Tibial nerve (tissue), 4 donors: ENCODE results near the gene CLTRN. TPM values are rescaled to one million over a fixed set of nuclear protein-coding genes. Genes with fewer than 3 reads are reported as not detected.

Source experiments
- DNase-seq, 2 donors: peaks; one replicate each; pipeline ENCODE4 v3.0.0-alpha.2; 2019; ENCODE audit warnings: low spot score in 2 of 2
- H3K27ac ChIP-seq, 4 donors: fragments of 200-600 bp; sonication (generic) in 3 of 4; one replicate each; pipeline ENCODE4 v1.5.1; 2017 to 2019; ENCODE audit warnings: mild to moderate bottlenecking in 1 of 4
- H3K27me3 ChIP-seq, 2 donors: fragments of 200-600 bp; sonication (generic) in 1 of 2; one replicate each; pipeline versions ENCODE4 v1.5.1 to v1.6.0; 2017 to 2019
- H3K36me3 ChIP-seq, 3 donors: fragments of 200-600 bp; sonication (generic); one replicate each; pipeline ENCODE4 v1.5.1; 2018 to 2019
- H3K4me1 ChIP-seq, 4 donors: fragments of 200-600 bp; sonication (generic) in 3 of 4; one replicate each; pipeline ENCODE4 v1.5.1; 2017 to 2019
- H3K4me3 ChIP-seq, 4 donors: fragments of 200-600 bp; sonication (generic) in 3 of 4; one replicate each; pipeline ENCODE4 v1.5.1; 2017 to 2019; ENCODE audit warnings: mild to moderate bottlenecking in 1 of 4, moderate library complexity in 1 of 4
- H3K9me3 ChIP-seq, 4 donors: fragments of 200-600 bp; sonication (generic) in 3 of 4; one replicate each; pipeline ENCODE4 v1.5.1; 2017 to 2019
- EP300 ChIP-seq, 2 donors: sonication (generic); formaldehyde crosslinking; IDR thresholded peaks; one replicate each; pipeline ENCODE4 v1.6.1; 2017; ENCODE audit warnings: antibody characterized with exemption in 2 of 2, mild to moderate bottlenecking in 1 of 2
- POLR2A ChIP-seq, 2 donors: fragments of 450-650 bp; IDR thresholded peaks; one replicate each; pipeline ENCODE4 v1.6.1; 2017; ENCODE audit warnings: antibody characterized with exemption in 2 of 2, mild to moderate bottlenecking in 2 of 2, moderate library complexity in 2 of 2
- WGBS, 2 donors: methylation state at CpG; one replicate each; pipeline ENCODE4 v1.1.5; 2018; 5-methylcytosine and 5-hydroxymethylcytosine counted together
- total RNA-seq, 4 donors: library from RNA; depleted of rRNA; stranded (reverse); fragments of >200 nt; gene quantifications; one replicate each; pipeline ENCODE4 v1.1.0, GENCODE V29; 2016
- TF ChIP-seq, protein P1 (sequence below), 5 experiments: fragments of 200-600 bp in 3 of 5; fragments of 450-650 bp in 2 of 5; sonication (generic) in 3 of 5; IDR thresholded peaks; one replicate each; pipeline ENCODE4 v1.5.1; 2016 to 2019; ENCODE audit warnings: antibody characterized with exemption in 5 of 5, mild to moderate bottlenecking in 3 of 5, moderate library complexity in 2 of 5

The CLTRN gene
- total RNA-seq, 4 donors from 2014 or later: 1.0 to 1.1 TPM; not detected in 2

DNA sequence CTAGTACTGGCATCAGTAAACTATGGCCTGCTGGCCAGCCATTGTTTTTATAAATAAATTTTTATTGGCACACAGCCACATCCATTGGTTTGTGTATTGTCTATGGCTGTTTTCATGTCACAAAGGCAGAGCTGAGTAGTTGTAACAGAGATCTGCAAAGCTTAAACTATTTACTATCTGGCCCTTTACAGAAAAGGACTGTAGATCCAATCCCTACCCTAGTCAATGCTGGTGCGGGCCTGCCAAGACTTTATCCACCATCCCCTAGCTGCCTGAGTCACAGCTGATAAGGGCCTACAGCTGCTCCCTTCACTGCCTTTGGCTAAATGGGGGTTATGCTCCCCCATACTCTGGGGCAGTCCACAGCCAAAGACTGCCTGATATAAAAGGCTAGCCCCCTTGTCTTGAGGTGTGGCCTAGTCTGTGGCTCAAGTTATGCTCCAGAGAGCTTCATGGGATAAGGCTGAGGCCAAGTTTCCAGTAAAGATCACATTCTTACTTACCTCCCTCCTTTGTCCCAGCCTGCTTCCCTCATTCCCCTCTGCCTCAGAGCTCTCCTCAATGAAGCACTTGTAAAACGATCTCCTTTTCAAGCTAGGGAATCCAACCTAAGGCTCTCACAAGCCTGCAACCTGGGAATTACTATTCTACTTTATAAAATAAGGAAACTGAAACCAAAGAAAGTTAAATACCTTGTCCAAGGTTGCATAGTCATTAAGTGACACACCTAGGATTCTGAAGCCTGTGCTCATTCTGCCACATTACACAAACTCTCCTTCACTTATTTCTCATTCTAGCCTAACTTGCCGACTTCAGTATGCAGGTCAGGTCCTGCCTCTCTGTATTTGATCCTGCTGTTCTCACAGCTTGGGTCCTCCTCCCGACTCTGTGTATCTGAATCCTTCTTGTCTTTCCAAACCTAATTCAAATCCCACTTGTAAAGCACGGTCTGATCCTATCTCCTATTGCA, 84.5 kb downstream of the CLTRN start:
- DNase-seq: no peak
- no peak overlapping the region for H3K4me3 ChIP-seq
- no peaks in the 10 kb centered on the region for H3K4me1 ChIP-seq
- 44 to 49% methylated on average over 5 of the region's 5 CpGs for WGBS, 2 donors
- H3K27me3 ChIP-seq: peaks cover 0 to 10% of the 10 kb centered on the region in 2 donors
- TF ChIP-seq EP300 (IDR thresholded peaks at IDR 0.05): no peak
- TF ChIP-seq POLR2A (IDR thresholded peaks at IDR 0.05): no peak
- TF ChIP-seq, protein P1, sequence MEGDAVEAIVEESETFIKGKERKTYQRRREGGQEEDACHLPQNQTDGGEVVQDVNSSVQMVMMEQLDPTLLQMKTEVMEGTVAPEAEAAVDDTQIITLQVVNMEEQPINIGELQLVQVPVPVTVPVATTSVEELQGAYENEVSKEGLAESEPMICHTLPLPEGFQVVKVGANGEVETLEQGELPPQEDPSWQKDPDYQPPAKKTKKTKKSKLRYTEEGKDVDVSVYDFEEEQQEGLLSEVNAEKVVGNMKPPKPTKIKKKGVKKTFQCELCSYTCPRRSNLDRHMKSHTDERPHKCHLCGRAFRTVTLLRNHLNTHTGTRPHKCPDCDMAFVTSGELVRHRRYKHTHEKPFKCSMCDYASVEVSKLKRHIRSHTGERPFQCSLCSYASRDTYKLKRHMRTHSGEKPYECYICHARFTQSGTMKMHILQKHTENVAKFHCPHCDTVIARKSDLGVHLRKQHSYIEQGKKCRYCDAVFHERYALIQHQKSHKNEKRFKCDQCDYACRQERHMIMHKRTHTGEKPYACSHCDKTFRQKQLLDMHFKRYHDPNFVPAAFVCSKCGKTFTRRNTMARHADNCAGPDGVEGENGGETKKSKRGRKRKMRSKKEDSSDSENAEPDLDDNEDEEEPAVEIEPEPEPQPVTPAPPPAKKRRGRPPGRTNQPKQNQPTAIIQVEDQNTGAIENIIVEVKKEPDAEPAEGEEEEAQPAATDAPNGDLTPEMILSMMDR (IDR thresholded peaks at IDR 0.05): no peak
- H3K27ac ChIP-seq: no peak overlapping the region
- no peaks in the 10 kb centered on the region for H3K9me3 ChIP-seq
- no peaks in the 10 kb centered on the region for H3K36me3 ChIP-seq

Other genes with a start within 250 kb of the CLTRN start
- gene PIR, start 171.5 kb downstream of the CLTRN start, total RNA-seq: 10 to 100 TPM; 10.6 to 27.6 (median 23.4) TPM
- 1 to 10 TPM; 1.8 to 5.9 (median 3.4) TPM for gene BMX, start 164.0 kb downstream of the CLTRN start, total RNA-seq
- gene ACE2, start 63.8 kb downstream of the CLTRN start, total RNA-seq: 1 to 10 TPM in 2 of 4 donors, under 1 TPM in 2; 0.30 to 1.1 (median 0.92) TPM
- 10 to 100 TPM in 3 of 4 donors, 1 to 10 TPM in 1; 9.6 to 17.6 (median 12.5) TPM for gene CA5B, start 73.5 kb upstream of the CLTRN start, total RNA-seq
- 10 to 100 TPM in 2 of 4 donors, 1 to 10 TPM in 2; 2.4 to 12.8 (median 9.3) TPM for gene ZRSR2, start 125.7 kb upstream of the CLTRN start, total RNA-seq
- gene AP1S2, start 190.0 kb upstream of the CLTRN start, total RNA-seq: 100 to 1,000 TPM in 1 of 4 donors, 10 to 100 TPM in 3; 67.5 to 127 (median 95.3) TPM